GM21576 (cell line): ENCODE data around the gene DSTN.

ENCODE experiments used
- ATAC-seq: cut with Tn5 transposase; IDR thresholded peaks from one replicate; pipeline ENCODE4 v1.9.1; 2021; ENCODE audit warnings: mild to moderate bottlenecking, moderate library complexity; ENCODE audit not compliant: unreplicated experiment

The DSTN gene

GRCh38 chr20:17579369-17580039 is 9.6 kb downstream of the DSTN start:
- ATAC-seq, result no peak

GRCh38 chr20:17580895-17581294 is 11.0 kb downstream of the DSTN start:
- no peak for ATAC-seq

- no peak for ATAC-seq
Measured at GRCh38 chr20:17583126-17583525, 13.3 kb downstream of the DSTN start.

- ATAC-seq, result no peak
Measured at GRCh38 chr20:17584689-17585088, 14.8 kb downstream of the DSTN start.

GRCh38 chr20:17586250-17586649 is 16.4 kb downstream of the DSTN start:
- ATAC-seq, result no peak

GRCh38 chr20:17587148-17587547 is 17.3 kb downstream of the DSTN start:
- no peak for ATAC-seq

- no peak for ATAC-seq
Measured at GRCh38 chr20:17587824-17588223, 17.9 kb downstream of the DSTN start.

GRCh38 chr20:17589161-17589834 is 19.4 kb downstream of the DSTN start:
- ATAC-seq, result no peak

- ATAC-seq, result no peak
Measured at GRCh38 chr20:17590245-17590644, 20.4 kb downstream of the DSTN start.

- ATAC-seq, result no peak
Measured at GRCh38 chr20:17593902-17594301, 24.0 kb downstream of the DSTN start.

- ATAC-seq, result no peak
Measured at GRCh38 chr20:17594443-17594842, 24.6 kb downstream of the DSTN start.

- ATAC-seq, result no peak
Measured at GRCh38 chr20:17595856-17596255, 26.0 kb downstream of the DSTN start.

GRCh38 chr20:17598013-17598550 is 28.2 kb downstream of the DSTN start:
- ATAC-seq, result no peak

GRCh38 chr20:17601957-17602356 is 32.1 kb downstream of the DSTN start:
- ATAC-seq, result no peak

GRCh38 chr20:17602493-17602892 is 32.6 kb downstream of the DSTN start:
- ATAC-seq, result no peak

GRCh38 chr20:17605131-17605660 is 35.3 kb downstream of the DSTN start:
- ATAC-seq, result no peak

GRCh38 chr20:17606001-17606400 is 36.1 kb downstream of the DSTN start:
- ATAC-seq, result no peak

- ATAC-seq, result no peak
Measured at GRCh38 chr20:17608701-17609497, 39.0 kb downstream of the DSTN start.

GRCh38 chr20:17609811-17610377 is 40.0 kb downstream of the DSTN start:
- no peak for ATAC-seq

- ATAC-seq, result no peak
Measured at GRCh38 chr20:17610566-17611289, 40.9 kb downstream of the DSTN start.

- no peak for ATAC-seq
Measured at GRCh38 chr20:17611290-17611539, 41.3 kb downstream of the DSTN start.
